Upper lobe of left lung (tissue), 4 donors: ENCODE data around the gene SAMMSON.

Experiments used
- EP300 ChIP-seq, 4 donors: sonication (generic); formaldehyde crosslinking; IDR thresholded peaks; one replicate each; pipeline ENCODE4 v1.5.1; 2017; ENCODE audit warnings: antibody characterized with exemption in 4 of 4, control low read depth in 2 of 4
- POLR2A ChIP-seq, 4 donors: fragments of 450-650 bp; IDR thresholded peaks; one replicate each; pipeline ENCODE4 v1.5.1; 2016 to 2017; ENCODE audit warnings: antibody characterized with exemption in 4 of 4, mild to moderate bottlenecking in 2 of 4
- POLR2AphosphoS5 ChIP-seq, 2 donors: sonication (generic); formaldehyde crosslinking; IDR thresholded peaks; one replicate each; pipeline ENCODE4 v1.5.1; 2017; ENCODE audit warnings: antibody characterized with exemption in 2 of 2
- TF ChIP-seq, protein P1 (sequence below), 6 experiments: fragments of 450-650 bp in 4 of 6; fragments of 200-600 bp in 2 of 6; sonication (generic) in 2 of 6; IDR thresholded peaks; one replicate each; pipeline ENCODE4 v1.5.1; 2016 to 2019; ENCODE audit warnings: antibody characterized with exemption in 6 of 6

DNA sequence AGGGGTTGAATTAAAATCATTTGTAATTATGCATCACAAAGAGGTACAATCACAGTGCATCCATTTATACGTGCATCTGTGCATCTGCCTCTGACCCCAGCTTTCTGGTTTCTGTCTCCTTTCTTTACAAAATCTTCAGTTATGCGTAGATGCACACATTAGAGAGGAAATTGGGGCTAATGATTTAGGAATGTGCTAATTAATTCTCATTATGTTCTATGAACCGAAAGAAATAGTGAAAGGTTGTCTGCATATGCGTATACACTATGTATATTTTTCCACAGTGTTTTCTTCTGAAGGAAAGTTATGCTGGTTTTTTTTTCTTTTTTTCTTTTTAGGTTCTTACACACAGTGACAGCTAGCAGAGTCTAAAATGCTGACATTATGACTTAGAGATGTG, 71.6 kb downstream of the SAMMSON start:
- TF ChIP-seq, protein P1, sequence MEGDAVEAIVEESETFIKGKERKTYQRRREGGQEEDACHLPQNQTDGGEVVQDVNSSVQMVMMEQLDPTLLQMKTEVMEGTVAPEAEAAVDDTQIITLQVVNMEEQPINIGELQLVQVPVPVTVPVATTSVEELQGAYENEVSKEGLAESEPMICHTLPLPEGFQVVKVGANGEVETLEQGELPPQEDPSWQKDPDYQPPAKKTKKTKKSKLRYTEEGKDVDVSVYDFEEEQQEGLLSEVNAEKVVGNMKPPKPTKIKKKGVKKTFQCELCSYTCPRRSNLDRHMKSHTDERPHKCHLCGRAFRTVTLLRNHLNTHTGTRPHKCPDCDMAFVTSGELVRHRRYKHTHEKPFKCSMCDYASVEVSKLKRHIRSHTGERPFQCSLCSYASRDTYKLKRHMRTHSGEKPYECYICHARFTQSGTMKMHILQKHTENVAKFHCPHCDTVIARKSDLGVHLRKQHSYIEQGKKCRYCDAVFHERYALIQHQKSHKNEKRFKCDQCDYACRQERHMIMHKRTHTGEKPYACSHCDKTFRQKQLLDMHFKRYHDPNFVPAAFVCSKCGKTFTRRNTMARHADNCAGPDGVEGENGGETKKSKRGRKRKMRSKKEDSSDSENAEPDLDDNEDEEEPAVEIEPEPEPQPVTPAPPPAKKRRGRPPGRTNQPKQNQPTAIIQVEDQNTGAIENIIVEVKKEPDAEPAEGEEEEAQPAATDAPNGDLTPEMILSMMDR (IDR thresholded peaks at IDR 0.05), result no peak
- TF ChIP-seq POLR2AphosphoS5 (IDR thresholded peaks at IDR 0.05) (no peak), POLR2A (IDR thresholded peaks at IDR 0.05) (no peak), EP300 (IDR thresholded peaks at IDR 0.05) (no peak)
